Tibial nerve (tissue), 4 donors: ENCODE measurements around the gene TOM1L2.

Source experiments
- CTCF ChIP-seq, 5 experiments: fragments of 200-600 bp in 3 of 5; fragments of 450-650 bp in 2 of 5; sonication (generic) in 3 of 5; IDR thresholded peaks; one replicate each; pipeline ENCODE4 v1.5.1; 2016 to 2019; ENCODE audit warnings: antibody characterized with exemption in 5 of 5, mild to moderate bottlenecking in 3 of 5, moderate library complexity in 2 of 5
- EP300 ChIP-seq, 2 donors: sonication (generic); formaldehyde crosslinking; IDR thresholded peaks; one replicate each; pipeline ENCODE4 v1.6.1; 2017; ENCODE audit warnings: antibody characterized with exemption in 2 of 2, mild to moderate bottlenecking in 1 of 2

GRCh38 chr17:17818088-17818526 is 154.1 kb downstream of the TOM1L2 start:
- TF ChIP-seq CTCF (IDR thresholded peaks at IDR 0.05) (no peak), EP300 (IDR thresholded peaks at IDR 0.05) (peak in 1 of 2 donors; percentile 23)
